Esophagus muscularis mucosa (tissue), 4 donors: Measurements from ENCODE around the gene RSPH10B2. TPM values are rescaled to one million over a fixed set of nuclear protein-coding genes. Genes with fewer than 3 reads are reported as not detected.
"Not testable (repeated sequence)": the region's sequence is repeated elsewhere in the genome, so short reads cannot be mapped to it uniquely, and the experiment has no call there.

ENCODE experiments used
- DNase-seq: peaks from one replicate; pipeline ENCODE4 v3.0.0-alpha.2; 2017; ENCODE audit errors: extremely low spot score
- H3K27ac ChIP-seq, 4 donors: fragments of 200-600 bp; sonication (generic); replicated peaks in 1 of 4; 1 replicate in 3 of 4; 2 replicates in 1 of 4; pipeline ENCODE4 v1.5.1; 2016 to 2019; ENCODE audit warnings: mild to moderate bottlenecking in 1 of 4
- H3K27me3 ChIP-seq, 4 donors: fragments of 200-600 bp; sonication (generic); one replicate each; pipeline versions ENCODE4 v1.5.1 to v1.6.0; 2016 to 2019
- H3K36me3 ChIP-seq, 4 donors: fragments of 200-600 bp; sonication (generic); one replicate each; pipeline ENCODE4 v1.5.1; 2016 to 2019
- H3K4me1 ChIP-seq, 4 donors: fragments of 200-600 bp; sonication (generic); one replicate each; pipeline ENCODE4 v1.5.1; 2016 to 2019
- H3K4me3 ChIP-seq, 4 donors: fragments of 200-600 bp; sonication (generic); 1 replicate in 2 of 4; 2 replicates in 2 of 4; pipeline ENCODE4 v1.5.1; 2016 to 2019; ENCODE audit warnings: mild to moderate bottlenecking in 4 of 4, moderate library complexity in 1 of 4
- H3K9me3 ChIP-seq, 4 donors: fragments of 200-600 bp; sonication (generic); 1 replicate in 3 of 4; 2 replicates in 1 of 4; pipeline ENCODE4 v1.5.1; 2016 to 2019
- EP300 ChIP-seq: sonication (generic); formaldehyde crosslinking; IDR thresholded peaks from one replicate; pipeline ENCODE4 v1.6.1; 2017; ENCODE audit warnings: antibody characterized with exemption
- POLR2A ChIP-seq: fragments of 450-650 bp; IDR thresholded peaks from one replicate; pipeline ENCODE4 v1.6.1; 2017; ENCODE audit warnings: antibody characterized with exemption, moderate library complexity, mild to moderate bottlenecking, low read depth
- POLR2AphosphoS5 ChIP-seq, 2 donors: sonication (generic); formaldehyde crosslinking; IDR thresholded peaks; one replicate each; pipeline ENCODE4 v1.6.1; 2017; ENCODE audit warnings: antibody characterized with exemption in 2 of 2
- WGBS: methylation state at CpG from one replicate; pipeline ENCODE4 v1.1.5; 2018; 5-methylcytosine and 5-hydroxymethylcytosine counted together
- intact Hi-C: fragments of 100-400 bp; cut with DNase I; formaldehyde crosslinking; loops from one replicate; pipeline ENCODE4 v1.15.1; 2023
- total RNA-seq, 4 donors: library from RNA; depleted of rRNA; stranded (reverse); fragments of >200 nt; gene quantifications; one replicate each; pipeline versions ENCODE4 v1.1.0 to v1.2.1, GENCODE V29; 2016
- TF ChIP-seq, protein P1 (sequence below), 3 experiments: fragments of 200-600 bp in 2 of 3; fragments of 450-650 bp in 1 of 3; sonication (generic) in 2 of 3; IDR thresholded peaks; one replicate each; pipeline ENCODE4 v1.5.1; 2017 to 2019; ENCODE audit warnings: antibody characterized with exemption in 3 of 3, mild to moderate bottlenecking in 2 of 3, moderate library complexity in 1 of 3

Gene RSPH10B2
- total RNA-seq, 4 donors from 2014 or later: 0.26 TPM; not detected in 3

DNA sequence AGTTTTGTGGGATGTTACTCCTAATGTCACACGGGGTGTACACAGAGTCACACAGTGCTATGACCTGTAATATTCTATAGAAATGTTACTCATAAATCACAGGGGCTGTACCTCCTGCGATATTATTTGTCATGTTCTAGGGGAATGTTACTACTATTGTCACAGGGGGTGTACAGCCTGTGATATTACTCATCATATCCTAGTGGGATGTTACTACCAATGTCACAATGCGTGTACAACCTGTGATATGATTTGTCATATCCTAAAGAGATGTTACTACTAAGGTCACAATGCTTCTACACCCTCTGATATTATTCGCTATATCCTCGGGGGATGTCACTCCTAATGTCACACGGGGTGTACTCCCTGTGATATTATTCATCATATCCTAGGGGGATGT is 79.7 kb downstream of the RSPH10B2 start:
- Histone ChIP-seq H3K27me3 (peaks cover 0 to 31% (median 0%) of the 10 kb centered on the region in 4 donors), H3K36me3 (no peaks in the 10 kb centered on the region), H3K9me3 (no peaks in the 10 kb centered on the region), H3K4me3 (no peak overlapping the region), H3K27ac (no peak overlapping the region), H3K4me1 (no peaks in the 10 kb centered on the region)
- WGBS: 87% methylated on average over 6 of the region's 6 CpGs
- TF ChIP-seq POLR2A (no peak), EP300 (no peak), POLR2AphosphoS5 (IDR thresholded peaks at IDR 0.05) (no peak)
- TF ChIP-seq, protein P1, sequence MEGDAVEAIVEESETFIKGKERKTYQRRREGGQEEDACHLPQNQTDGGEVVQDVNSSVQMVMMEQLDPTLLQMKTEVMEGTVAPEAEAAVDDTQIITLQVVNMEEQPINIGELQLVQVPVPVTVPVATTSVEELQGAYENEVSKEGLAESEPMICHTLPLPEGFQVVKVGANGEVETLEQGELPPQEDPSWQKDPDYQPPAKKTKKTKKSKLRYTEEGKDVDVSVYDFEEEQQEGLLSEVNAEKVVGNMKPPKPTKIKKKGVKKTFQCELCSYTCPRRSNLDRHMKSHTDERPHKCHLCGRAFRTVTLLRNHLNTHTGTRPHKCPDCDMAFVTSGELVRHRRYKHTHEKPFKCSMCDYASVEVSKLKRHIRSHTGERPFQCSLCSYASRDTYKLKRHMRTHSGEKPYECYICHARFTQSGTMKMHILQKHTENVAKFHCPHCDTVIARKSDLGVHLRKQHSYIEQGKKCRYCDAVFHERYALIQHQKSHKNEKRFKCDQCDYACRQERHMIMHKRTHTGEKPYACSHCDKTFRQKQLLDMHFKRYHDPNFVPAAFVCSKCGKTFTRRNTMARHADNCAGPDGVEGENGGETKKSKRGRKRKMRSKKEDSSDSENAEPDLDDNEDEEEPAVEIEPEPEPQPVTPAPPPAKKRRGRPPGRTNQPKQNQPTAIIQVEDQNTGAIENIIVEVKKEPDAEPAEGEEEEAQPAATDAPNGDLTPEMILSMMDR (IDR thresholded peaks at IDR 0.05): no peak
- no peak for DNase-seq
- intact Hi-C loops: no loop called here

DNA sequence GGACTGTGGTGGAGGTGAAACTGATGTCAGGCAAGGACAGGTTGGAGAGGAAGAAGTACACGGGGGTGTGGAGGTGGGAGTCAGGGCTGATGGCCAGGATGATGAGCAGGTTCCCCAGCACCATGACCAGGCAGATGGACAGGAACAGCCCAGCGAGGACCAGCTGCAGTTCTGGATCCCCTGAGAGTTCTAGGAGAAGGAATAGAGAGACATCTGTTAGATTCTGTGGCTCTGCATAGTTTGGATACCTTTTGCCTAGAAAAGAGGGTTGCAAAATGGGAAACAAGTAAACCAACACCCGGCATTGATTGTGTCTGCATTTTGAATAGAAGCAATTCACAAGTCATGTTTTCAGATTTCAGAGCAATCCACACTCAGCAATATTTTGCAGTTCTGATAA is 81.6 kb downstream of the RSPH10B2 start:
- H3K4me3 ChIP-seq, DNase-seq, H3K4me1 ChIP-seq, H3K9me3 ChIP-seq, H3K27ac ChIP-seq, intact Hi-C loops, H3K36me3 ChIP-seq: not testable (repeated sequence)
- 69% methylated on average over 3 of the region's 3 CpGs for WGBS
- H3K27me3 ChIP-seq: peaks cover 0 to 31% (median 0%) of the 10 kb centered on the region in 4 donors

DNA sequence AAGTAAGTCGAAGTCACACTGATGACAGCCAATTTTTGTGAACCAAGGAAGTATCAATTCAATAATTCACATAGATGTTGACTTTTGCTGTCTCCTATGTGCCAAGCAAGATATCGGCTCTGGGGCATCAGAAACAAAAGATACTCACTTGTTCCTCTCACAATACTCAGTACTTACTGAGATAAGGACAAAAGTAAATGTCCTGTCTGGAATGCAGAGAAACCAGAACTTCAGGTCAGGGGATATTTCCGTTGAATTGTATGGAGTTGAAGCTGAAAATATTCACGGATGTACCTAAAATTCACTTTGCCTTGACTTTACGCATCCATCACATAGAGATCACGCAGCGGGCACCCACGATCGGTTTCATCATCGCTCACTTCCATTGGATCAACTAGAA is 83.2 kb downstream of the RSPH10B2 start:
- WGBS: 90% methylated on average over 10 of the region's 10 CpGs
- intact Hi-C loops, H3K27ac ChIP-seq: not testable (repeated sequence)

DNA sequence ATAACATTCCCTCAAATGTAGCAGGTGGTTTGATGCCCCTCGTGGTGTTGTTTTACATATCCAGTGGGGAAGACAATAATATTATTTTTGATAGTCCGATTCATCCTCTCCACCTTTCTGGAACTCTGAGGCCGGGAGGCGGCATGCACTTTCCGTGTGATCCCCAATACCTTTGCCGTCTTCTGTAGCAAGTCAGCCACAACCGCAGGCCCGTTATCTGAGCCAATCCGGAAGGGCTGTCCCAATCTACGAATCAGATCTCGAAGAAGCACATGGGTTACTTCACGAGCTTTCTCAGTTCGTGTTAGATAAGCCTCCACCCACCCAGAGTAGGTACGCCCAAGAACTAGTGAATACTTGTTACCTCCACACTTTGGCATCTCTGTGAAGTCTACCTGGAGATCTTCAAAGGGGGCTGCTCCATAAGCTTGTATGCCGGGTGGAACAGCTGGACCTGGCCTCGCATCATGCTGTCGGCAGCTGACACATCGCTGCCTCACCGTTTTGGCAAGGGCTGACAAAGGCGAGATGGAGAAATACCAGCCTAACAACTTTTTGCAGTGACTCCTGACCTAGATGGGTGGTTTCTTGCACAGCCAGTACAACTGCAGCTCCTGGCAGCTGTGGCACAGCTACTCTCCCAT is 88.5 kb downstream of the RSPH10B2 start:
- DNase-seq, H3K9me3 ChIP-seq, H3K4me3 ChIP-seq, H3K4me1 ChIP-seq, intact Hi-C loops, H3K36me3 ChIP-seq, H3K27ac ChIP-seq: not testable (repeated sequence)
- 81% methylated on average over 17 of the region's 20 CpGs for WGBS
- peaks cover 0 to 16% (median 0%) of the 10 kb centered on the region in 4 donors for H3K27me3 ChIP-seq

More for the DNA sequence above, 83.2 kb downstream of the RSPH10B2 start:
- not testable (repeated sequence) for H3K36me3 ChIP-seq, H3K9me3 ChIP-seq, H3K4me1 ChIP-seq, H3K4me3 ChIP-seq, DNase-seq
- peaks cover 0 to 19% (median 0%) of the 10 kb centered on the region in 4 donors for H3K27me3 ChIP-seq

DNA sequence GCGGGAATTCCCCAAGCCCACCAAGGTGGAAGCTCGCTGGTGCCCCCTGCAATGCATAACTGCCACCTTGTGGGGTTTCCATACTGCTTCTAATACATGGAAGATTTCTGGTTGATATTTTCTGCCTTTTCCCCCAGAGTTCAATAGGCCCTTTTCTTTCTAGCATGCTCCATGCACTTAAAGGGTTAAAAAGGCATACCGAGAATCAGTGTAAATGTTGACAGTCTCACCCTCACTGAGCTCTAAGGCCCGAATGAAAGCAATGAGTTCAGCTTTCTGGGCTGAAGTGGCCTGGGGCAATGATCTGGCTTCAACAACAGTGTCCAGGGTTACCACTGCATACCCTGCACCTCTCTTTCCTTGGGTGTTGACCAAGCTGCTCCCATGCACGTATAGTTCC is 89.2 kb downstream of the RSPH10B2 start:
- peaks cover 0 to 21% (median 0%) of the 10 kb centered on the region in 4 donors for H3K27me3 ChIP-seq
- H3K27ac ChIP-seq, H3K4me1 ChIP-seq, H3K4me3 ChIP-seq, intact Hi-C loops, DNase-seq, H3K36me3 ChIP-seq, H3K9me3 ChIP-seq: not testable (repeated sequence)
- WGBS: 31% methylated on average over 5 of the region's 5 CpGs

DNA sequence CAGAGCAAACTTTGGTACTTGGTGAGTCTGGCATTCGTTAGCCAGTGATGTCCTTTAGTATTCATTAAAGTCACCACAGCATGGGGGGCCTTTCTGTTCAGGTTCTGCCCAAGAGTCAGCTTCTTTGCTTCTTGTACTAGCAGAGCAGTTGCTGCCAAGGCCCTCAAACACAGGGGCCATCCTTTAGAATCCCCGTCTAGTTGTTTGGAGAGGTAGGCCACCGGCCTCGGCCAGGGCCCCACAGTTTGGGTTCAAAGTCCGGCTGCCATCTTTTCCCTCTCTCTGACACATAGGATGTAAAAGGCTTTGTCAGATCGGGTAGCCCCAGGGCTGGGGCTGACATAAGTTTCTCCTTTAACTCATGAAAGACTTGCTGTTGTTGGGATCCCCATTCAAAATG is 89.8 kb downstream of the RSPH10B2 start:
- DNase-seq, intact Hi-C loops, H3K4me3 ChIP-seq, H3K4me1 ChIP-seq, H3K27ac ChIP-seq, H3K9me3 ChIP-seq, H3K36me3 ChIP-seq: not testable (repeated sequence)
- peaks cover 0 to 22% (median 0%) of the 10 kb centered on the region in 4 donors for H3K27me3 ChIP-seq
- 66% methylated on average over 6 of the region's 6 CpGs for WGBS

DNA sequence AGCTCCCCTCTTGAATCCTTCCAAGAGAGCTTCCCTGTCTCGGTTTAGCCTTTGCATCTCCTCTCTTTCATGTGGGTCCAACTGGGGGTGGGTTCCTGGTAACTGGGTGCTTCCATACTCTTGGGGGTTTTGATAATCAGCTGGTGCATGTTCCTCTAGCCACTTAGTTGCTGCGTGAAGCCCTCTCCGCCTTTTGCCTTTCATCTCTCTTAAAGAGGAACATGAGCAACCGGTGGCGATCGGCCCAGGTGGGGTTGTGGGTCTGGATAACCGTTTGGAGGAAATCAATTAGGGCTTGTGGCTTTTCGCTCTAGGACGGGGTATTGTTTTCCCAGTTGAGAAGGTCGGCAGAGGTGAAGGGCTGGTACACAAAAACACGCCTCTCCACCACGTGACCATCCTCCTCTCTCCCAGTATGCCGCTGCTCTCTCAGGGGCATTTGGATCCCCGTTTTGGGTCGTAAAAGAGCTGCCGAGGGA is 92.1 kb downstream of the RSPH10B2 start:
- H3K27ac ChIP-seq, intact Hi-C loops, H3K36me3 ChIP-seq, H3K4me3 ChIP-seq, DNase-seq, H3K4me1 ChIP-seq, H3K9me3 ChIP-seq: not testable (repeated sequence)
- WGBS: 64% methylated on average over 16 of the region's 16 CpGs
- peaks cover 0 to 22% (median 0%) of the 10 kb centered on the region in 4 donors for H3K27me3 ChIP-seq

DNA sequence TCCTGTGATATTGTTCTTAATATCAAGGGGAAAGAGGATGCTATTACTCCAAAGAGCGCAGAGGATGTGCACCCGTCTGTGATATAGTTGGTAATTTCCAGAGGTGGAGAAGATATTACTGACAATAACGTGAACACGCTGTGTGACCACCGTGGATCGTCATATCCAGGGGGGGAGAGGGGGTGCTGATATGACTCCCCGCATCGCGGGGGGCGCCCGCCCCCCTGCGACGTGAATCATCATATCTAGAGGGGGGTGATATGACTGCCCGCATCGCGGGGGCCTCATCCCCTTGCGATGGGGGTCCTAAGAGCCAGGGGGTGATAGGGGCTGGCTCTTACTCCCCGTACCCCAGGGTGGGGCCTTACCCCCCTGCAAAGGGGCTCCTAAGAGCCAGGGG is 93.8 kb downstream of the RSPH10B2 start:
- intact Hi-C loops, H3K36me3 ChIP-seq, H3K4me3 ChIP-seq, H3K9me3 ChIP-seq, DNase-seq, H3K4me1 ChIP-seq, H3K27ac ChIP-seq: not testable (repeated sequence)
- 88% methylated on average over 18 of the region's 18 CpGs for WGBS
- H3K27me3 ChIP-seq: peaks cover 0 to 19% (median 0%) of the 10 kb centered on the region in 4 donors

Other genes with a start within 250 kb of the RSPH10B2 start
- not detected for gene GRID2IP, start 202.6 kb upstream of the RSPH10B2 start, total RNA-seq
- 10 to 100 TPM; 41.5 to 57.4 (median 51.9) TPM for gene ZDHHC4, start 176.6 kb upstream of the RSPH10B2 start, total RNA-seq
- gene INTS15, start 164.1 kb upstream of the RSPH10B2 start, total RNA-seq: 10 to 100 TPM; 22.5 to 38.9 (median 33.5) TPM
- gene ZNF853, start 138.5 kb upstream of the RSPH10B2 start, total RNA-seq: 10 to 100 TPM; 13.7 to 38.6 (median 23.6) TPM
- gene ZNF316, start 116.8 kb upstream of the RSPH10B2 start, total RNA-seq: 10 to 100 TPM; 24.0 to 38.9 (median 30.8) TPM
- 10 to 100 TPM; 19.4 to 25.6 (median 23.5) TPM for gene ZNF12, start 47.2 kb upstream of the RSPH10B2 start, total RNA-seq
- 10 to 100 TPM; 15.4 to 70.6 (median 38.0) TPM for gene CCZ1B, start 72.2 kb downstream of the RSPH10B2 start, total RNA-seq